ENCODE data around the gene FERMT3. TPM values are rescaled to one million over a fixed set of nuclear protein-coding genes. Genes with fewer than 3 reads are reported as not detected.

Gene FERMT3
- total RNA-seq, 1 donor from 2014 or later: 9.6 TPM

DNA sequence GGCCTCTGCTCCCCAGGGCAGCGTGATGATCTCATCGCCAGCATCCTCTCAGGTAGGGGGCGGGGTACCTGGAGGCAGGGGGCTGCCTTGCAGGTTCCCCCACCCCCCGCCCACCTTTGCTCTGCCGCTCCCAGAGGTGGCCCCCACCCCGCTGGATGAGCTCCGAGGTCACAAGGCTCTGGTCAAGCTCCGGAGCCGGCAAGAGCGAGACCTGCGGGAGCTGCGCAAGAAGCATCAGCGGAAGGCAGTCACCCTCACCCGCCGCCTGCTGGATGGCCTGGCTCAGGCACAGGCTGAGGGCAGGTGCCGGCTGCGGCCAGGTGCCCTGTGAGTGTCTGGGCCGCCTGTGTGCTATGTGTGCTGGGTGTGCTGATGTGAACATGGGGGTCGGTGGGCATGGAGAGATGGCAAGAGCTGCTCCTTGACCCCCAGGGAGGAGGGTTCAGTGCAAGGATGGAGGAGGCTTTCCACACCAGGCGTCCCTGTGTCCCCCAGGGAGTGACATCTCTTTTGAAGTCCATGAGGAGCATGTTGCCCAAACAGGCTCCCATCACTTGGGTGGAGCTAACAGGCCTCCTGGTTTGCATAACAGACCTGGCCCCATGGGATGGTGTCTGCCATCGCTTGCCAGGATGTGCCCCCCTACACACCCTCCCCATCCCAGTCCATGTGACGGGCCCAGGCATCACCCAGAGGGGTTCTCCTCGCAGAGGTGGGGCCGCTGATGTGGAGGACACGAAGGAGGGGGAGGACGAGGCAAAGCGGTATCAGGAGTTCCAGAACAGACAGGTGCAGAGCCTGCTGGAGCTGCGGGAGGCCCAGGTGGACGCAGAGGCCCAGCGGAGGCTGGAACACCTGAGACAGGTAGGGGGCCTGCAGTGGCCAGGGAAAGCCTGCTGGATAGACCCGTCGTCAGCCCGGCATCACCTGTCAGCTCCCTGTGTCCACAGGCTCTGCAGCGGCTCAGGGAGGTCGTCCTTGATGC lies 58.9 kb downstream of the FERMT3 start:
- DNase-seq (ENCODE audit: missing footprints) (no peak), ATAC-seq (no peak)
- intact Hi-C loops (cut with DNase I): no loop called here

DNA sequence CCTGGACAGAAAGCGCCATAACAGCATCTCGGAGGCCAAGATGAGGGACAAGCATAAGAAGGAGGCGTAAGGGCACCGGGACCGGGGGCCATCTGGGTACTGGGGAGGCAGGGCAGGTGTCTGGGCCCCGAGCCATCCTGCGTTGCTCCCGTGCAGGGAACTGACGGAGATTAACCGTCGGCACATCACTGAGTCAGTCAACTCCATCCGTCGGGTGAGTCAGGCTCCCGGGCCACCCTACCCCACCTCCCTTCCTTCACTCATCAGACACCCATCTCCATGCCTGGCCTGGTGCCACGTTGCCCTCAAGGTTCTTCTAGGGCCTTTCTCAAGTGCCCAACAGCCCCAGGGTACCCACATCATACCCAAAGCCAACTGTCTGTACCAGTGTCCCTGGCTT lies 59.8 kb downstream of the FERMT3 start:
- no peak for ATAC-seq
- intact Hi-C loops (cut with DNase I): no loop called here
- DNase-seq (ENCODE audit: missing footprints): no peak

- DNase-seq (ENCODE audit: missing footprints) (no peak), ATAC-seq (no peak)
- intact Hi-C loops (cut with DNase I): no loop called here
Measured at GRCh38 chr11:64267207-64267945, 60.9 kb downstream of the FERMT3 start.

GRCh38 chr11:64268025-64268892 lies 61.7 kb downstream of the FERMT3 start:
- ATAC-seq (no peak), DNase-seq (ENCODE audit: missing footprints) (no peak)
- intact Hi-C loops (cut with DNase I): loop anchor here (2.0 kb wide), 2 partner anchors 19 to 37 kb away; partner anchors contain the start of gene ESRRA

GRCh38 chr11:64268893-64269539 lies 62.5 kb downstream of the FERMT3 start:
- intact Hi-C loops (cut with DNase I): loop anchor here (2.0 kb wide), 2 partner anchors 20 to 36 kb away; partner anchors contain the start of gene ESRRA
- ATAC-seq (peak; percentile 18), DNase-seq (ENCODE audit: missing footprints) (peak; percentile 85)

GRCh38 chr11:64269540-64270220 lies 63.2 kb downstream of the FERMT3 start:
- DNase-seq (ENCODE audit: missing footprints): peak; percentile 98
- peak; percentile 90 for ATAC-seq
- intact Hi-C loops (cut with DNase I): loop anchor here (1.0 to 2.0 kb wide), 4 partner anchors 16 to 48 kb away; partner anchors contain the start of genes ESRRA, GPR137 and TRMT112

Other genes starting within 250 kb of the FERMT3 start
- gene COX8A, start 232.1 kb upstream of the FERMT3 start, total RNA-seq: 1,159 TPM
- gene OTUB1, start 220.3 kb upstream of the FERMT3 start, total RNA-seq: 55.6 TPM
- gene FLRT1, start 170.8 kb upstream of the FERMT3 start, total RNA-seq: 0.57 TPM
- gene MACROD1, start 40.6 kb upstream of the FERMT3 start, total RNA-seq: 119 TPM
- gene STIP1, start 20.6 kb upstream of the FERMT3 start, total RNA-seq: 124 TPM
- 71.9 TPM for gene TRPT1, start 19.5 kb downstream of the FERMT3 start, total RNA-seq
- gene NUDT22, start 19.6 kb downstream of the FERMT3 start, total RNA-seq: 66.4 TPM
- gene DNAJC4, start 23.8 kb downstream of the FERMT3 start, total RNA-seq: 53.5 TPM
- 272 TPM for gene VEGFB, start 27.9 kb downstream of the FERMT3 start, total RNA-seq
- gene FKBP2, start 34.4 kb downstream of the FERMT3 start, total RNA-seq: 50.6 TPM
- 129 TPM for gene PPP1R14B, start 40.2 kb downstream of the FERMT3 start, total RNA-seq
- gene PLCB3, start 44.8 kb downstream of the FERMT3 start, total RNA-seq: 10.9 TPM
- 89.1 TPM for gene BAD, start 77.9 kb downstream of the FERMT3 start, total RNA-seq
- gene GPR137, start 79.1 kb downstream of the FERMT3 start, total RNA-seq: 28.6 TPM
- gene KCNK4, start 84.6 kb downstream of the FERMT3 start, total RNA-seq: not detected
- gene CATSPERZ, start 93.6 kb downstream of the FERMT3 start, total RNA-seq: not detected
- gene ESRRA, start 98.8 kb downstream of the FERMT3 start, total RNA-seq: 217 TPM
- 92.8 TPM for gene TRMT112, start 110.8 kb downstream of the FERMT3 start, total RNA-seq
- 410 TPM for gene PRDX5, start 111.4 kb downstream of the FERMT3 start, total RNA-seq
- 7.7 TPM for gene CCDC88B, start 133.5 kb downstream of the FERMT3 start, total RNA-seq
- 18.7 TPM for gene RPS6KA4, start 152.4 kb downstream of the FERMT3 start, total RNA-seq